T-helper 2 cell (primary cell): ENCODE data around the gene OBP2B.

Experiments used
- DNase-seq, 5 experiments: peaks; one replicate each; pipeline versions ENCODE4 v3.0.0 to v3.0.0-alpha.2; 2012 to 2022

Gene OBP2B

GRCh38 chr9:133164191-133164590 is 44.9 kb downstream of the OBP2B start:
- no peak for DNase-seq

DNA sequence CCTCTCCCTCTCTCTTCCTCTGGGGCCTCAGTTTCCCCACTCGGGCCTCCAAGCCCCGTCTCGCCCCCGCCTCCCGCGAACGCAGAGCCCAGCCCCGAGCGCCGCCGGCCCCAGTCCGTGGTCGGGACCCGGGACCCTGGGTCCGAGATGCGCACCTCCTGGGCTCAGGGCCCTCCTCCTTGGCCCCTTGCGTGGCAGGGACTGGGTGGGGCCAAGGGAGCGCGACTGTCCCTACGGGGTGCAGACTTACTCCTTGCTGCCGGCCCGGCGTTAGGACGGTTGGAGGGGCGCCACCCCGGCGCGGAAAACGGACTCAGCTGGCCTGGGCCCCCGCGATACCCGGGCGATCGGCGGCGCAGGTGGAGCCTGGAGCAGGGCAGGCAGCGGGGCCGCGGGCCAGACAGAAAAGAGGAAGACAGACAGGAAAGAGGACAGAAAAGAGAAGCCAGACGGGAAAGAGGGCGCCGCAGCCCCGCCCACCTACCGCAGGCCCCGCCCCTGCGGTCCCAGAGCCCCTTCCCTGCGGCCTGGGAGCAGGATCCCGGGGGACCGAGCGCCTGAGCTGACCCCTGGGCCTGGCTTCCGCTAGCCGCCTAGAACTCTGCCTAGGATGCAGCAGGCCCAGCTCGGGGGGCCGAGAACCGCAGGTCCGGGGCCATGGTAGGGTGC is 45.4 kb downstream of the OBP2B start, which contains the start of gene GBGT1:
TSS of gene GBGT1 (minus strand) at position 411 of the 669 bp plus-strand sequence. CDS start 1,502 bp downstream, outside the sequence.
- peak in 1 of 5 experiments; percentile 36 for DNase-seq

- DNase-seq: no peak
Observed at GRCh38 chr9:133162861-133163503, 46.1 kb downstream of the OBP2B start.

DNA sequence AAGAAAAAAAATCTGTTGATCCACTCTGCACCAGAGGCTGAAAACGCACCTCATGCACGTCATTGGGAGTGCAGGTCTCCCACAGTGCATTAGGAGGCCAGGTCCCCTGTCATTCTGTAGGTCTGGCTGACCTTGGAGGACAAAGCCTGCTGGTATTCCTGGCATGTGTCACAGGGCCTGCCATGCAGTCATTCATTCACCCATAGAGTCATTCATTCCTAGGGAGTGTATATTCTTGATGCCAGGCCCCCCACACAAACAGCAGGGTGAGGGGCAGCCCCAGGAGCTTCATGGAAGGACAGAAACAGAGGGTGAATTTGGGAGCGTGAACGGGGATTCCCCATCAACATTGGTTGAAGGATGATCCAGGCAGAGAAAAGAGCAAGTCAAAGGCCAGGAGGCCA is 47.5 kb downstream of the OBP2B start:
- no peak for DNase-seq

DNA sequence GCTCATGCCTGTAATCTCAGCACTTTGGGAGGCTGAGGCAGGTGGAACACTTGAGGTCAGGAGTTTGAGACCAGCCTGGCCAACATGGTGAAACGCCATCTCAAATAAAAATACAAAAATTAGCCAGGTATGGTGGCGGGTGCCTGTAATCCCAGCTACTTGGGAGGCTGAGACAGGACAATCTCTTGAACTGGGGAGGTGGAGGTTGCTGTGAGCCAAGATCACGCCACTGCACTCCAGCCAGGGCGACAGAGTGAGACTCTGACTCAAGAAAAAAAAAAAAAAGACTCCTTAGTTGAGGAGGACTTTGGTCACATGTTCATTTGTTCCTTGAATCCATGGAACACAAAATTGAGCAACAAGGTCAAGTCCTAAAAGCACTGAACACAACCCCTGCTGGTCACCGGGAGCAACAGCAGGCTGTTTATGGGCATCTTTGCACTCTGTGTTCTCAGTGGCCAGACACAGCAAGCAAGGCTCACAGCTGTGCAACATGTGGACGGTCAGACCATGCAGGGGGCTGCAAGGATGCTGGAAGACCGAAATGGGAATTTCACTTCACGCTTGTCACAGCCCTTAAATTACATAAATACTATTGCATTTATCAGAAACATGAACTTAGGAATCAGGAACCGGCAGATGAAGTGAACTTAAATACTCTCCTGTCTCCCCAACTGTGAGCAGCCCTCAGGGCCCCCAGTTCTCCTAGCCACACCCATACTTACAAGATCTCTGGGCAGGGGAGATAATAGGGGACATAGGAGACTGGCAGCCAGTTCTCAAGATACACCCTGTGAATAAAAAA is 48.1 kb downstream of the OBP2B start:
- DNase-seq: peak in 1 of 5 experiments; percentile 50

DNA sequence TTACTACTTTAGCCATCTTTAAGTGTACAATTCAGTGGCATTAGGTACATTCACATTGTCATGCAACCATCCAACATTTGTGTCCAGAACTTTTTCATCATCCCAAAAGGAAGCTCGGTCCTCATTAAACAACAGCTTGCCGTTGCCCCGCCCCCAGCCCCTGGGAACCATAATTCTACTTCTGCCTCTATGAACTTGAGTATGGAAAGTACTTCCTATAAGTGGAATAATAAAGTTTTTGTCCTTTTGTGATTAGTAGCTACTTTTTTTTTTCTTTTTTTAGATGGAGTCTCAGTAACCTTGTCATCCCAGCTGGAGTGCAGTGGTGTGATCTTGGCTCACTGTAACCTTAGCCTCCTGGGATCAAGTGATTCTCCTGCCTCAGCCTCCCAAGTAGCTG is 50.4 kb downstream of the OBP2B start:
- no peak for DNase-seq
